PFSK-1 (cell line): ENCODE data around the gene AAK1.
A peak's percentile ranks its signal among the peaks of the same experiment; 100 is the strongest.

ENCODE experiments used
- FOXP2 ChIP-seq: optimal IDR thresholded peaks from 2 replicates; pipeline ENCODE3; 2011; ENCODE audit warnings: borderline replicate concordance, control low read depth, inconsistent platforms; ENCODE audit not compliant: insufficient read depth; ENCODE audit errors: extremely low read length, extremely low read depth
- POLR2AphosphoS5 ChIP-seq: IDR thresholded peaks from 2 replicates; pipeline ENCODE4 v1.6.1; 2012; ENCODE audit warnings: low read depth, mild to moderate bottlenecking, control low read depth, low read length, moderate library complexity
- REST ChIP-seq, 2 experiments: IDR thresholded peaks; 2 replicates each; pipeline versions ENCODE4 v1.6.1 to v1.8.0; 2011 to 2012; ENCODE audit warnings: low read depth in 2 of 2, low read length in 2 of 2, control low read depth in 1 of 2, inconsistent platforms in 1 of 2, mild to moderate bottlenecking in 1 of 2, moderate library complexity in 1 of 2; ENCODE audit not compliant: insufficient read depth in 1 of 2
- SIN3A ChIP-seq: IDR thresholded peaks from 2 replicates; pipeline ENCODE4 v1.6.1; 2012; ENCODE audit warnings: mild to moderate bottlenecking, low read length, moderate library complexity, borderline replicate concordance; ENCODE audit not compliant: insufficient read depth
- TAF1 ChIP-seq: IDR thresholded peaks from 2 replicates; pipeline ENCODE4 v1.6.1; 2012; ENCODE audit warnings: low read length, control low read depth, borderline replicate concordance; ENCODE audit not compliant: insufficient read depth

The AAK1 gene

GRCh38 chr2:69436938-69437750 lies 206.4 kb downstream of the AAK1 start, which contains the start of gene NFU1:
NFU1 (minus strand) TSS chr2:69437435; CDS start chr2:69437422, 13 bp downstream.
- peak; percentile 47 for TF ChIP-seq FOXP2
- no peak; a peak in 1 of 4 replicates for TF ChIP-seq REST (IDR thresholded peaks at IDR 0.05; ENCODE audit: insufficient read depth in 1 of 2, low read depth in 2 of 2, low read length in 2 of 2)
- peak; percentile 87 for TF ChIP-seq TAF1
- 0 out of 2 replicates have a peak, but pooled peaks have one; percentile 60 for TF ChIP-seq SIN3A
- peak; percentile 95 for TF ChIP-seq POLR2AphosphoS5

GRCh38 chr2:69436596-69436937 lies 207.0 kb downstream of the AAK1 start:
- TF ChIP-seq REST (IDR thresholded peaks at IDR 0.05; ENCODE audit: insufficient read depth in 1 of 2, low read depth in 2 of 2, low read length in 2 of 2) (no peak), FOXP2 (no peak), POLR2AphosphoS5 (no peak), TAF1 (no peak), SIN3A (no peak)

- TF ChIP-seq REST (IDR thresholded peaks at IDR 0.05; ENCODE audit: insufficient read depth in 1 of 2, low read depth in 2 of 2, low read length in 2 of 2) (no peak), SIN3A (no peak), POLR2AphosphoS5 (no peak), FOXP2 (no peak)
Observed at GRCh38 chr2:69434753-69435152, 208.8 kb downstream of the AAK1 start.

GRCh38 chr2:69429491-69430183 lies 213.9 kb downstream of the AAK1 start:
- no peak for TF ChIP-seq FOXP2
- TF ChIP-seq SIN3A: no peak

- TF ChIP-seq TAF1 (no peak), SIN3A (no peak), REST (IDR thresholded peaks at IDR 0.05; ENCODE audit: insufficient read depth in 1 of 2, low read depth in 2 of 2, low read length in 2 of 2) (no peak), POLR2AphosphoS5 (no peak), FOXP2 (no peak)
Observed at GRCh38 chr2:69428981-69429380, 214.6 kb downstream of the AAK1 start.
